ENCODE data around the gene THYN1.

The THYN1 gene

GRCh38 chr11:134246100-134246499 lies 7.1 kb downstream of the THYN1 start:
- DNase-seq, result no peak

- DNase-seq, result no peak
Observed at GRCh38 chr11:134245434-134245833, 7.7 kb downstream of the THYN1 start.

- DNase-seq, result no peak
Observed at GRCh38 chr11:134244593-134244992, 8.6 kb downstream of the THYN1 start.

GRCh38 chr11:134243913-134244312 lies 9.2 kb downstream of the THYN1 start:
- DNase-seq, result no peak

GRCh38 chr11:134242376-134242775 lies 10.8 kb downstream of the THYN1 start:
- DNase-seq, result no peak

- DNase-seq, result no peak
Observed at GRCh38 chr11:134240592-134240991, 12.6 kb downstream of the THYN1 start.

- no peak for DNase-seq
Observed at GRCh38 chr11:134238956-134239355, 14.2 kb downstream of the THYN1 start.

GRCh38 chr11:134237557-134237922 lies 15.6 kb downstream of the THYN1 start:
- no peak for DNase-seq

GRCh38 chr11:134236834-134237556 lies 16.2 kb downstream of the THYN1 start:
- no peak for DNase-seq

- no peak for DNase-seq
Observed at GRCh38 chr11:134235399-134235798, 17.8 kb downstream of the THYN1 start.

GRCh38 chr11:134233729-134234179 lies 19.4 kb downstream of the THYN1 start:
- no peak for DNase-seq

GRCh38 chr11:134231958-134232659 lies 21.0 kb downstream of the THYN1 start:
- no peak for DNase-seq

- DNase-seq, result no peak
Observed at GRCh38 chr11:134230339-134230738, 22.8 kb downstream of the THYN1 start.

GRCh38 chr11:134229126-134229790 lies 23.9 kb downstream of the THYN1 start:
- no peak for DNase-seq

GRCh38 chr11:134228625-134229024 lies 24.5 kb downstream of the THYN1 start:
- no peak for DNase-seq

GRCh38 chr11:134226806-134227325 lies 26.3 kb downstream of the THYN1 start:
- no peak for DNase-seq

- no peak for DNase-seq
Observed at GRCh38 chr11:134224710-134225664, 28.2 kb downstream of the THYN1 start.

- peak; percentile 72 for DNase-seq
Observed at GRCh38 chr11:134223836-134224709, 29.1 kb downstream of the THYN1 start, which contains the start of the genes NCAPD3 and VPS26B. TSS of gene NCAPD3 (minus strand) at chr11:134223967. CDS start at chr11:134223926, 41 bp downstream. TSS of gene VPS26B (plus strand) at chr11:134224671. CDS start at chr11:134225123, 452 bp downstream.

GRCh38 chr11:134223121-134223520 lies 30.0 kb downstream of the THYN1 start:
- DNase-seq, result no peak

GRCh38 chr11:134216816-134217215 lies 36.3 kb downstream of the THYN1 start:
- no peak for DNase-seq

GRCh38 chr11:134215836-134216235 lies 37.3 kb downstream of the THYN1 start:
- DNase-seq, result no peak

All from NCI-H524 treated with DMSO at 0.1 percent for 48 hours (cell line).